Measurements from ENCODE around the gene LRRN2.
"Not testable (repeated sequence)": the region's sequence is repeated elsewhere in the genome, so short reads cannot be mapped to it uniquely, and the experiment has no call there.

LRRN2 gene

GRCh38 chr1:204571128-204571527 is 114.4 kb downstream of the LRRN2 start:
- DNase-seq = no peak

- not testable (repeated sequence) for DNase-seq
These were observed 115.5 kb downstream of the LRRN2 start for GRCh38 chr1:204570021-204570420.

GRCh38 chr1:204569478-204569877 is 116.1 kb downstream of the LRRN2 start:
- DNase-seq = no peak

- no peak for DNase-seq
These were observed 116.8 kb downstream of the LRRN2 start for GRCh38 chr1:204568576-204569315.
